HG02840 (cell line): ENCODE measurements around the gene CHID1.

Source experiments
- ATAC-seq: cut with Tn5 transposase; IDR thresholded peaks from one replicate; pipeline ENCODE4 v1.9.1; 2021; ENCODE audit warnings: mild to moderate bottlenecking, moderate library complexity, moderate number of reproducible peaks; ENCODE audit not compliant: unreplicated experiment, low FRiP score

Gene CHID1

GRCh38 chr11:827146-827896 is 83.3 kb downstream of the CHID1 start:
- ATAC-seq, result no peak

- ATAC-seq, result no peak
These were observed 83.8 kb downstream of the CHID1 start for GRCh38 chr11:826836-827145.

GRCh38 chr11:826227-826621 is 84.4 kb downstream of the CHID1 start:
- no peak for ATAC-seq

GRCh38 chr11:825366-826226 is 85.0 kb downstream of the CHID1 start:
- no peak for ATAC-seq

- no peak for ATAC-seq
These were observed 85.7 kb downstream of the CHID1 start for GRCh38 chr11:824942-825341.

GRCh38 chr11:824292-824880 is 86.2 kb downstream of the CHID1 start:
- ATAC-seq, result no peak

- ATAC-seq, result no peak
These were observed 86.9 kb downstream of the CHID1 start for GRCh38 chr11:823441-824291.

- ATAC-seq, result no peak
These were observed 88.9 kb downstream of the CHID1 start for GRCh38 chr11:821512-822371.

GRCh38 chr11:820655-821511 is 89.7 kb downstream of the CHID1 start:
- ATAC-seq, result no peak

- ATAC-seq, result peak; percentile 53
These were observed 90.5 kb downstream of the CHID1 start for GRCh38 chr11:819943-820649.

- peak; percentile 62 for ATAC-seq
These were observed 91.3 kb downstream of the CHID1 start for GRCh38 chr11:819129-819931.

- ATAC-seq, result no peak
These were observed 92.0 kb downstream of the CHID1 start, which contains the start of gene PNPLA2 for GRCh38 chr11:818396-819128. Gene PNPLA2, plus strand, starts transcription at chr11:818914. Its CDS starts 805 bp downstream, at chr11:819719.
